B cell (primary cell): Measurements from ENCODE around the gene ZNF212. TPM values are rescaled to one million over a fixed set of nuclear protein-coding genes. Genes with fewer than 3 reads are reported as not detected.

ENCODE experiments used
- ATAC-seq: fragments of 200-7000 bp; cut with Tn5 transposase; one replicate; pipeline ENCODE4 v1.10.0; 2021; ENCODE audit warnings: low read depth, mild to moderate bottlenecking, moderate number of reproducible peaks, moderate library complexity
- CTCF ChIA-PET: fragments of 350-600 bp; sonication (Branson Sonifier 250); formaldehyde crosslinking; loops from one replicate; lab custom pipeline; 2021; ENCODE audit warnings: antibody characterized with exemption, inconsistent platforms; lab: Charles Lee
- POLR2A ChIA-PET: fragments of 350-600 bp; sonication (Branson Sonifier 250); formaldehyde crosslinking; loops from one replicate; lab custom pipeline; 2021; ENCODE audit warnings: antibody characterized with exemption; lab: Charles Lee
- DNase-seq: peaks from one replicate; pipeline ENCODE4 v3.0.0; 2013
- H2AFZ ChIP-seq: 2 replicates; pipeline ENCODE4 v1.6.1; 2012; ENCODE audit warnings: mild to moderate bottlenecking, low read depth, low read length; ENCODE audit not compliant: insufficient read depth, poor library complexity, severe bottlenecking
- H3K27ac ChIP-seq, 2 donors: 1 replicate in 1 of 2; 2 replicates in 1 of 2; pipeline ENCODE4 v1.5.1; 2012 to 2013; ENCODE audit warnings: low read length in 2 of 2, mild to moderate bottlenecking in 2 of 2, moderate library complexity in 1 of 2
- H3K27me3 ChIP-seq, 4 experiments: fragments of 200-600 bp in 1 of 4; sonication (generic) in 1 of 4; replicated peaks in 1 of 4; 1 replicate in 2 of 4; 2 replicates in 2 of 4; pipeline versions ENCODE4 v1.6.1 to v1.7.0; 2013 to 2016; ENCODE audit warnings: low read length in 3 of 4, mild to moderate bottlenecking in 2 of 4, mixed read lengths in 1 of 4, moderate library complexity in 1 of 4; ENCODE audit not compliant: insufficient read depth in 4 of 4, control insufficient read depth in 3 of 4; ENCODE audit errors: control extremely low read depth in 1 of 4
- H3K36me3 ChIP-seq, 2 experiments: replicated peaks in 1 of 2; 1 replicate in 1 of 2; 2 replicates in 1 of 2; pipeline versions ENCODE4 v1.6.1 to v1.7.1; 2013; ENCODE audit warnings: low read length in 1 of 2; ENCODE audit not compliant: insufficient read depth in 2 of 2, control insufficient read depth in 1 of 2; ENCODE audit errors: control extremely low read depth in 1 of 2, extremely low read depth in 1 of 2
- H3K4me1 ChIP-seq, 2 donors: fragments of 200-600 bp in 1 of 2; sonication (generic) in 1 of 2; 1 replicate in 1 of 2; 2 replicates in 1 of 2; pipeline versions ENCODE4 v1.5.1 to v1.6.1; 2013 to 2017; ENCODE audit warnings: low read length in 2 of 2; ENCODE audit not compliant: control insufficient read depth in 2 of 2, insufficient read depth in 2 of 2
- H3K4me2 ChIP-seq: replicated peaks from 2 replicates; pipeline ENCODE3; 2012; ENCODE audit warnings: mild to moderate bottlenecking, low read depth, low read length; ENCODE audit not compliant: poor library complexity, severe bottlenecking
- H3K4me3 ChIP-seq, 5 experiments: fragments of 200-600 bp in 1 of 5; sonication (generic) in 1 of 5; 1 replicate in 3 of 5; 2 replicates in 2 of 5; pipeline versions ENCODE4 v1.5.1 to v1.7.0; 2011 to 2016; ENCODE audit warnings: low read length in 4 of 5, mild to moderate bottlenecking in 4 of 5, low read depth in 2 of 5, control low read depth in 1 of 5, moderate library complexity in 1 of 5; ENCODE audit not compliant: insufficient read depth in 1 of 5; ENCODE audit errors: control extremely low read depth in 1 of 5, extremely low read depth in 1 of 5
- H3K79me2 ChIP-seq: fragments of 200-600 bp; sonication (generic); one replicate; pipeline ENCODE4 v1.6.0; 2016; ENCODE audit warnings: low read length; ENCODE audit not compliant: control insufficient read depth, insufficient read depth
- H3K9ac ChIP-seq: fragments of 200-600 bp; sonication (generic); 2 replicates; pipeline ENCODE4 v1.6.1; 2017; ENCODE audit warnings: mild to moderate bottlenecking, low read length, moderate library complexity
- H3K9me3 ChIP-seq, 3 donors: one replicate each; pipeline versions ENCODE4 v1.6.1 to v1.7.1; 2013; ENCODE audit warnings: low read length in 2 of 3; ENCODE audit not compliant: control insufficient read depth in 2 of 3, insufficient read depth in 1 of 3; ENCODE audit errors: control extremely low read depth in 1 of 3
- H4K20me1 ChIP-seq: 2 replicates; pipeline ENCODE4 v1.6.0; 2012; ENCODE audit warnings: mild to moderate bottlenecking, low read length; ENCODE audit not compliant: insufficient read depth, control insufficient read depth, poor library complexity, severe bottlenecking
- H3K27ac Mint-ChIP-seq: one replicate; pipeline ENCODE4 v1.8.0; 2021; ENCODE audit warnings: mixed read lengths
- H3K27me3 Mint-ChIP-seq: one replicate; pipeline ENCODE4 v1.8.0; 2021; ENCODE audit warnings: mixed read lengths
- H3K4me1 Mint-ChIP-seq: one replicate; pipeline ENCODE4 v1.8.0; 2021; ENCODE audit warnings: mixed read lengths
- H3K4me3 Mint-ChIP-seq: one replicate; pipeline ENCODE4 v1.8.0; 2021; ENCODE audit warnings: mixed read lengths
- H3K9me3 Mint-ChIP-seq: one replicate; pipeline ENCODE4 v1.8.0; 2022; ENCODE audit warnings: mixed read lengths; ENCODE audit not compliant: insufficient read depth
- CTCF ChIP-seq: fragments of 200-600 bp; IDR thresholded peaks from one replicate; pipeline ENCODE4 v1.8.0; 2022; ENCODE audit warnings: antibody characterized with exemption, mild to moderate bottlenecking
- EZH2 ChIP-seq: IDR thresholded peaks from 2 replicates; pipeline ENCODE4 v1.6.1; 2012; ENCODE audit warnings: borderline replicate concordance, low read depth, mild to moderate bottlenecking, moderate library complexity, low read length; ENCODE audit not compliant: insufficient read depth, poor library complexity, severe bottlenecking
- WGBS: methylation state at CpG from one replicate; pipeline ENCODE4 v1.1.5; 2013; ENCODE audit warnings: missing lambda C conversion rate; ENCODE audit not compliant: insufficient coverage; 5-methylcytosine and 5-hydroxymethylcytosine counted together
- intact Hi-C: fragments of 100-400 bp; cut with micrococcal nuclease; formaldehyde crosslinking; loops from one replicate; pipeline ENCODE4 v1.10.0; 2022
- polyA plus RNA-seq: library from polyadenylated mRNA; depleted of rRNA; stranded (reverse); fragments of >200 nt; gene quantifications from 2 replicates; pipeline ENCODE4 v1.2.3, GENCODE V29; 2012
- total RNA-seq, 2 donors: library from RNA; stranded (reverse); fragments of 120-200 nt in 1 of 2; gene quantifications; 1 replicate in 1 of 2; 2 replicates in 1 of 2; pipeline versions ENCODE4 v1.2.3 to v1.2.4, GENCODE V29; 2013 to 2022

The ZNF212 gene
- total and polyA plus RNA-seq, 2 donors (not counting 1 experiment from before 2014, with no cell fraction given) = 8.1 to 22.5 TPM

- no peak overlapping the region for H3K27ac ChIP-seq
- no peaks in the 10 kb centered on the region for H3K4me1 ChIP-seq
- ChIA-PET POLR2A (no interaction called here), CTCF (interaction anchor here (1.9 kb wide), 1 partner anchor 8 kb away, joined by 8 read pairs; the partner anchor contains the start of gene ZNF783)
- DNase-seq (no peak), ATAC-seq (no peak)
- TF ChIP-seq EZH2 (no peak), CTCF (no peak)
- Mint-ChIP-seq H3K27me3 (no peaks in the 10 kb centered on the region), H3K9me3 (no peaks in the 10 kb centered on the region), H3K27ac (no peak overlapping the region), H3K4me3 (no peak overlapping the region), H3K4me1 (no peaks in the 10 kb centered on the region)
- no peaks in the 10 kb centered on the region for H3K9me3 ChIP-seq
- H3K27me3 ChIP-seq = no peaks in the 10 kb centered on the region
- 98% methylated on average over 12 of the region's 16 CpGs for WGBS
- H3K4me3 ChIP-seq = no peak overlapping the region
- H4K20me1 ChIP-seq = no peaks in the 10 kb centered on the region
- intact Hi-C loops = no loop called here
- no peak overlapping the region for H2AFZ ChIP-seq
- H3K79me2 ChIP-seq = no peaks in the 10 kb centered on the region
- no peak overlapping the region for H3K9ac ChIP-seq
- peaks cover 3 to 51% of the 10 kb centered on the region in 2 experiments for H3K36me3 ChIP-seq
- no peak overlapping the region for H3K4me2 ChIP-seq
Measured at GRCh38 chr7:149254181-149254858, 14.9 kb downstream of the ZNF212 start.

- CTCF ChIA-PET = no interaction called here
- Mint-ChIP-seq H3K4me1 (no peaks in the 10 kb centered on the region), H3K9me3 (no peaks in the 10 kb centered on the region), H3K27ac (no peak overlapping the region), H3K27me3 (no peaks in the 10 kb centered on the region), H3K4me3 (no peak overlapping the region)
- no peaks in the 10 kb centered on the region for H3K79me2 ChIP-seq
- H3K27me3 ChIP-seq = no peaks in the 10 kb centered on the region
- no peak overlapping the region for H3K27ac ChIP-seq
- no peak overlapping the region for H3K9ac ChIP-seq
- H3K36me3 ChIP-seq = peaks cover 3 to 51% of the 10 kb centered on the region in 2 experiments
- no peak overlapping the region for H2AFZ ChIP-seq
- no peaks in the 10 kb centered on the region for H3K4me1 ChIP-seq
- H3K4me2 ChIP-seq = no peak overlapping the region
- H3K9me3 ChIP-seq = no peaks in the 10 kb centered on the region
- TF ChIP-seq EZH2 (no peak), CTCF (no peak)
- POLR2A ChIA-PET = no interaction called here
- intact Hi-C loops = no loop called here
- WGBS = 56% methylated on average over 1 of the region's 5 CpGs
- ATAC-seq = no peak
- no peak for DNase-seq
- no peak overlapping the region for H3K4me3 ChIP-seq
- no peaks in the 10 kb centered on the region for H4K20me1 ChIP-seq
Measured at GRCh38 chr7:149255174-149255573, 15.7 kb downstream of the ZNF212 start.
